ENCODE results near the gene LTN1.
A peak's percentile ranks its signal among the peaks of the same experiment; 100 is the strongest.

Gene LTN1

DNA sequence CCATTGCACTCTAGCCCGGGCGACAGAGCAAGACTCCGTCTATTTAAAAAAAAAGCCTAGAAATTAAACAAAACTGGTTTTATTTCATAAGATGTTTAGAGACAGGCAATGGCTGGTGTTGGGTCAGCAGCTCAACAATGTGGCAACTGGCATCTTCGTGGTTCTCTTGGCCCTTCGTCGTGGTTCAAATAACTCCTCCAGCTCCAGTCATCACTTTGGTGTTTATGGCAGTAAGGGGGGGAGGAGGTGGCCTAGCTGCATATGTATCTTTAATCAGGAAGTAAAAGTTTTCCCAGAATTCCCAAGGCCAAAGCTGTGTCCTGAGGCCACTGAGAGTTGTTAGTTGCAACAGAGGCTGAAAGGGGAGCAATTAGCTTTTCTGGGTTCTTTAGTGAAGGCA is 13.0 kb upstream of the LTN1 start:
- Histone ChIP-seq H3K9ac (ENCODE audit: low read length) (no peak overlapping the region), H3K79me1 (replicated peaks; ENCODE audit: low read length, poor library complexity, severe bottlenecking) (peaks cover 4% of the 10 kb centered on the region), H2BK15ac (ENCODE audit: low read depth, poor library complexity, severe bottlenecking) (no peak overlapping the region), H3K4me2 (ENCODE audit: low read length, poor library complexity, severe bottlenecking) (no peak overlapping the region), H3K27ac (ENCODE audit: low read length, poor library complexity, severe bottlenecking) (no peak overlapping the region), H4K8ac (ENCODE audit: low read length) (no peak overlapping the region), H3K18ac (ENCODE audit: low read depth in 1 of 2, low read length in 2 of 2) (no peak overlapping the region), H3K23ac (ENCODE audit: low read length in 2 of 2) (no peak overlapping the region), H2AK5ac (ENCODE audit: low read length, severe bottlenecking) (no peak overlapping the region), H2BK120ac (ENCODE audit: low read depth, low read length) (no peak overlapping the region), H3K14ac (ENCODE audit: low read length in 2 of 2) (no peak overlapping the region), H2AFZ (ENCODE audit: low read depth, low read length) (no peak overlapping the region), H3K27me3 (ENCODE audit: control insufficient read depth in 1 of 2, insufficient read depth in 1 of 2, low read length in 2 of 2) (no peaks in the 10 kb centered on the region), H3K9me3 (ENCODE audit: control insufficient read depth, low read length) (no peaks in the 10 kb centered on the region), H3K4me1 (ENCODE audit: control insufficient read depth, insufficient read depth, low read depth, low read length) (peaks cover 3% of the 10 kb centered on the region), H3K4me3 (ENCODE audit: insufficient read depth in 1 of 2, low read depth in 1 of 2, low read length in 2 of 2) (no peak overlapping the region), H3K36me3 (ENCODE audit: control insufficient read depth in 1 of 2, insufficient read depth in 2 of 2, low read depth in 1 of 2, low read length in 2 of 2) (peaks cover 6 to 28% of the 10 kb centered on the region in 2 experiments), H3K4ac (ENCODE audit: low read depth in 1 of 2, low read length in 2 of 2) (no peak overlapping the region), H2BK12ac (ENCODE audit: low read length in 2 of 2) (no peak overlapping the region), H2BK5ac (ENCODE audit: low read depth, low read length, poor library complexity, severe bottlenecking) (no peak overlapping the region), H4K91ac (ENCODE audit: low read length) (no peak overlapping the region)
- WGBS = 86% methylated on average over 3 of the region's 6 CpGs
- no peak for DNase-seq

DNA sequence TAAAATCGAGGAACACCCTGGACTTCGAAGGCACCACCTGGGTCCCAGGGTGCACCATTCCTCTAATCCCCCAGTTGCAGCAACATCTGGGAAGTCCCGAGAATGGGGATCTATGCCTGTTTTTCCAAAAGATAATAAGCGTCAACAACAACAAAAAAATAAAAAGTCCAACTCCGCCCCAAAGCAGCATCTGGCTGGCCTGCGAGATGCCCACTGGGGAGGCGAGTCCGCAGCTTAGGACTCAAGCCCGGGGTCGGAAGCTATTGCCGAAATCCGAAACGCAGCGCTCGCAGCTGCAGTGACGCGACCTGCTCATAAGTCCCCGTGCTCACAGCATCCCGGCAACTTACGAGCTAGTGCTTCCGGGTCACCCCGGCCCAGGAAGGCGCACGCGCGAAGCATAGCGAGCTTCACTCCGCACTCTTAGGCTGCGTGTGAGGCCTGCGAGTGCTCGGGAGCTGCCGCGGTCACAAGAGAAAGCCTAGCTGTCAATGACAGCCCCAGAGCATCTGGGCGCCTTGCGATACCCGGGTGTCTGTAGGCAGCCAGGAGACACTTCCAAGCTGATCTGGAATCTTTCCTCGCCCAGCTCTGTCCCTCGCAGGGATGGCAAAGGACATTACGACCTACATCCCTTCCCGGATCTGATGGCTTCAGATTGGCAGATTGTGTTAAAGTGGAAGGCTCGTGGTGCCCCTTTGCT is 9.9 kb upstream of the LTN1 start:
- peak overlapping the region; percentile 57 to 71 for H3K4ac ChIP-seq (ENCODE audit: low read depth in 1 of 2, low read length in 2 of 2)
- peak overlapping the region; percentile 76 for H3K27ac ChIP-seq (ENCODE audit: low read length, poor library complexity, severe bottlenecking)
- H3K4me3 ChIP-seq (ENCODE audit: insufficient read depth in 1 of 2, low read depth in 1 of 2, low read length in 2 of 2) = peak overlapping the region; percentile 62 to 87
- H3K27me3 ChIP-seq (ENCODE audit: control insufficient read depth in 1 of 2, insufficient read depth in 1 of 2, low read length in 2 of 2) = no peaks in the 10 kb centered on the region
- H3K23ac ChIP-seq (ENCODE audit: low read length in 2 of 2) = no peak overlapping the region
- H2AFZ ChIP-seq (ENCODE audit: low read depth, low read length) = peak overlapping the region; percentile 3
- H3K9me3 ChIP-seq (ENCODE audit: control insufficient read depth, low read length) = no peaks in the 10 kb centered on the region
- peaks cover 3% of the 10 kb centered on the region for H3K4me1 ChIP-seq (ENCODE audit: control insufficient read depth, insufficient read depth, low read depth, low read length)
- H2BK12ac ChIP-seq (ENCODE audit: low read length in 2 of 2) = no peak overlapping the region
- peak overlapping the region; percentile 90 for H4K8ac ChIP-seq (ENCODE audit: low read length)
- peak overlapping the region; percentile 84 for H3K4me2 ChIP-seq (ENCODE audit: low read length, poor library complexity, severe bottlenecking)
- H4K91ac ChIP-seq (ENCODE audit: low read length) = peak overlapping the region; percentile 19
- H3K36me3 ChIP-seq (ENCODE audit: control insufficient read depth in 1 of 2, insufficient read depth in 2 of 2, low read depth in 1 of 2, low read length in 2 of 2) = peaks cover 3 to 18% of the 10 kb centered on the region in 2 experiments
- no peak overlapping the region for H2BK15ac ChIP-seq (ENCODE audit: low read depth, poor library complexity, severe bottlenecking)
- H2AK5ac ChIP-seq (ENCODE audit: low read length, severe bottlenecking) = no peak overlapping the region
- peak overlapping the region in 1 of 2 experiments; percentile 85 for H3K14ac ChIP-seq (ENCODE audit: low read length in 2 of 2)
- H3K79me1 ChIP-seq (replicated peaks; ENCODE audit: low read length, poor library complexity, severe bottlenecking) = peaks cover 2% of the 10 kb centered on the region
- H2BK120ac ChIP-seq (ENCODE audit: low read depth, low read length) = peak overlapping the region; percentile 11
- peak overlapping the region; percentile 17 to 84 for H3K18ac ChIP-seq (ENCODE audit: low read depth in 1 of 2, low read length in 2 of 2)
- 1% methylated on average over 40 of the region's 41 CpGs for WGBS
- no peak overlapping the region for H2BK5ac ChIP-seq (ENCODE audit: low read depth, low read length, poor library complexity, severe bottlenecking)
- DNase-seq = peak; percentile 98
- peak overlapping the region; percentile 97 for H3K9ac ChIP-seq (ENCODE audit: low read length)

DNA sequence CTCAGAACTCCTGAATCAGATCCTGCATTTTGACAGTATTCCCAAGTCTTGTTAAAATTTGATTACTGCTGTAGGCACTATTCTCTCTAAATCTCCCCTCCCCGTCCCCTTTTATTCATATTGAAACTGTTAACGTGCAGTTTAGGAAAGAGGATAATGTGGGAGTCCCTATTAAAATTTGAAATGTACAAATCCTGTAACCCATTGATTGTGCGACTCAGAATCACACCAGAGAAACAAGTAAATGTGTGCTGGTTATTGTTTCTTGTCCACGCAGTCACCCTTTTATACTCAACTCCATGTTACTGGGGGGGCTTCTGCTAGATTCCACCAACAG is 584 bp upstream of the LTN1 start:
- Histone ChIP-seq H2BK12ac (ENCODE audit: low read length in 2 of 2) (no peak overlapping the region), H4K8ac (ENCODE audit: low read length) (peak overlapping the region; percentile 57), H3K14ac (ENCODE audit: low read length in 2 of 2) (no peak overlapping the region), H3K4me1 (ENCODE audit: control insufficient read depth, insufficient read depth, low read depth, low read length) (peaks cover 5% of the 10 kb centered on the region), H3K4me2 (ENCODE audit: low read length, poor library complexity, severe bottlenecking) (peak overlapping the region; percentile 57), H2BK5ac (ENCODE audit: low read depth, low read length, poor library complexity, severe bottlenecking) (no peak overlapping the region), H3K18ac (ENCODE audit: low read depth in 1 of 2, low read length in 2 of 2) (no peak overlapping the region), H3K9ac (ENCODE audit: low read length) (peak overlapping the region; percentile 89), H2BK120ac (ENCODE audit: low read depth, low read length) (no peak overlapping the region), H3K27me3 (ENCODE audit: control insufficient read depth in 1 of 2, insufficient read depth in 1 of 2, low read length in 2 of 2) (no peaks in the 10 kb centered on the region), H3K9me3 (ENCODE audit: control insufficient read depth, low read length) (no peaks in the 10 kb centered on the region), H3K23ac (ENCODE audit: low read length in 2 of 2) (no peak overlapping the region), H3K4me3 (ENCODE audit: insufficient read depth in 1 of 2, low read depth in 1 of 2, low read length in 2 of 2) (peak overlapping the region in 1 of 2 experiments; percentile 87), H2AK5ac (ENCODE audit: low read length, severe bottlenecking) (no peak overlapping the region), H3K27ac (ENCODE audit: low read length, poor library complexity, severe bottlenecking) (peak overlapping the region; percentile 65), H2BK15ac (ENCODE audit: low read depth, poor library complexity, severe bottlenecking) (no peak overlapping the region), H4K91ac (ENCODE audit: low read length) (no peak overlapping the region), H2AFZ (ENCODE audit: low read depth, low read length) (no peak overlapping the region), H3K79me1 (replicated peaks; ENCODE audit: low read length, poor library complexity, severe bottlenecking) (peaks cover 2% of the 10 kb centered on the region), H3K4ac (ENCODE audit: low read depth in 1 of 2, low read length in 2 of 2) (no peak overlapping the region), H3K36me3 (ENCODE audit: control insufficient read depth in 1 of 2, insufficient read depth in 2 of 2, low read depth in 1 of 2, low read length in 2 of 2) (peaks cover 0 to 6% of the 10 kb centered on the region in 2 experiments)
- DNase-seq = no peak
- 67% methylated on average over 3 of the region's 4 CpGs for WGBS

DNA sequence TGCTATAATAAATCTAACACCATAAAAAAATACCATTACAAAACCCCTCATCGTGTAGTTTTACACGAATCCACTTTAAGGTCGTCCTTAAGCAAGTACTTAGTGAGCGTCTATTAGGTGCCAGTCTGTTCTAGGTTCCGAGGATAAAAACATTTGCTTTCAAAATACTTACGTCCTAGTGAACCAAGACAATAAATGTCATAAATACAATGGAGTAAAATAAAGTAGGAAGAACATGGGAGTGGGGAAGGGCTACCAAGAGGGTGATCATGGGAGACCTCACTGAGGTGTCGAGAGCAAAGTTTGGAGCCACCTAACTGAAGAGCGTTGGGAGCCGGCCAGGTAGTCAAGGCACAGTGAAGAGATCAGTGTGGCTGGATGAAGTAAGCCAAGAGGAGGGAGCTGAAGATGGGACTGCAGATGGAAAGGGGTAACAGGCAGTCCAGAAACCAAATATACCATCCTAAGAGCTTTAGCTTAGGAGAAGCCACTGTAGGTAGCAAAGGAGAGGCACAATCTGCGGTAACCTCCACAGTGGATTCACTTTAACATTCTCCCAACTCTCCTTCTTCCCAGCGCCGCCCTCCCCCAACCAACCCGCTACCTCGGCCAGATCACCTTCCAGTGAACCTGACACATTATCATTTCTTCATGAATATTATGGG is 684 bp downstream of the LTN1 start:
- Histone ChIP-seq H3K4me1 (ENCODE audit: control insufficient read depth, insufficient read depth, low read depth, low read length) (peaks cover 7% of the 10 kb centered on the region), H3K4me2 (ENCODE audit: low read length, poor library complexity, severe bottlenecking) (peak overlapping the region; percentile 91), H2BK12ac (ENCODE audit: low read length in 2 of 2) (no peak overlapping the region), H3K14ac (ENCODE audit: low read length in 2 of 2) (no peak overlapping the region), H2AK5ac (ENCODE audit: low read length, severe bottlenecking) (no peak overlapping the region), H3K9me3 (ENCODE audit: control insufficient read depth, low read length) (no peaks in the 10 kb centered on the region), H3K27ac (ENCODE audit: low read length, poor library complexity, severe bottlenecking) (peak overlapping the region; percentile 8), H2BK5ac (ENCODE audit: low read depth, low read length, poor library complexity, severe bottlenecking) (no peak overlapping the region), H3K79me1 (replicated peaks; ENCODE audit: low read length, poor library complexity, severe bottlenecking) (peaks cover 2% of the 10 kb centered on the region), H3K4ac (ENCODE audit: low read depth in 1 of 2, low read length in 2 of 2) (no peak overlapping the region), H3K23ac (ENCODE audit: low read length in 2 of 2) (no peak overlapping the region), H2BK15ac (ENCODE audit: low read depth, poor library complexity, severe bottlenecking) (no peak overlapping the region), H3K27me3 (ENCODE audit: control insufficient read depth in 1 of 2, insufficient read depth in 1 of 2, low read length in 2 of 2) (no peaks in the 10 kb centered on the region), H3K4me3 (ENCODE audit: insufficient read depth in 1 of 2, low read depth in 1 of 2, low read length in 2 of 2) (peak overlapping the region; percentile 87 to 93), H3K9ac (ENCODE audit: low read length) (peak overlapping the region; percentile 89), H2AFZ (ENCODE audit: low read depth, low read length) (no peak overlapping the region), H4K8ac (ENCODE audit: low read length) (peak overlapping the region; percentile 82), H4K91ac (ENCODE audit: low read length) (no peak overlapping the region), H3K36me3 (ENCODE audit: control insufficient read depth in 1 of 2, insufficient read depth in 2 of 2, low read depth in 1 of 2, low read length in 2 of 2) (peaks cover 0 to 3% of the 10 kb centered on the region in 2 experiments), H3K18ac (ENCODE audit: low read depth in 1 of 2, low read length in 2 of 2) (peak overlapping the region in 1 of 2 experiments; percentile 74), H2BK120ac (ENCODE audit: low read depth, low read length) (no peak overlapping the region)
- WGBS = 32% methylated on average over 8 of the region's 14 CpGs
- DNase-seq = no peak
